GM12878 (cell line): ENCODE data around the gene GANAB. TPM values are rescaled to one million over a fixed set of nuclear protein-coding genes. Genes with fewer than 3 reads are reported as not detected.

ENCODE experiments used
- CBX5 ChIP-seq: sonication (generic); IDR thresholded peaks from 2 replicates; pipeline ENCODE4 v1.6.1; 2016; ENCODE audit warnings: low read depth, moderate library complexity, mild to moderate bottlenecking, inconsistent platforms
- CEBPB ChIP-seq, 2 experiments: fragments of 150-350 bp in 1 of 2; IDR thresholded peaks; 2 replicates each; pipeline ENCODE4 v1.6.1; 2012 to 2014; ENCODE audit warnings: low read depth in 2 of 2, low read length in 2 of 2, borderline replicate concordance in 1 of 2, inconsistent platforms in 1 of 2
- CHD2 ChIP-seq: IDR thresholded peaks from 2 replicates; pipeline ENCODE4 v1.6.1; 2011; ENCODE audit warnings: low read depth, low read length, improper control_type of control experiment, borderline replicate concordance
- HDGF ChIP-seq: fragments of 450-650 bp; IDR thresholded peaks from 2 replicates; pipeline ENCODE4 v1.6.1; 2016; ENCODE audit warnings: antibody characterized with exemption
- IKZF2 ChIP-seq, 2 experiments: fragments of 450-650 bp; IDR thresholded peaks; 2 replicates each; pipeline ENCODE4 v1.6.1; 2017; ENCODE audit warnings: mild to moderate bottlenecking in 2 of 2, moderate library complexity in 2 of 2
- MEF2B ChIP-seq: fragments of 450-650 bp; IDR thresholded peaks from 2 replicates; pipeline ENCODE4 v1.6.1; 2018; ENCODE audit warnings: mild to moderate bottlenecking, moderate library complexity; ENCODE audit not compliant: partially characterized antibody, poor library complexity, severe bottlenecking
- PAX5 ChIP-seq: IDR thresholded peaks from 2 replicates; pipeline ENCODE4 v1.6.1; 2011; ENCODE audit warnings: low read depth, low read length, borderline replicate concordance
- POLR2A ChIP-seq: IDR thresholded peaks from 2 replicates; pipeline ENCODE4 v1.6.1; 2011; ENCODE audit warnings: low read depth, mild to moderate bottlenecking, low read length
- RELA ChIP-seq: fragments of 450-650 bp; IDR thresholded peaks from 2 replicates; pipeline ENCODE4 v1.8.0; 2014; ENCODE audit warnings: borderline replicate concordance; ENCODE audit not compliant: partially characterized antibody
- RUNX3 ChIP-seq: IDR thresholded peaks from 2 replicates; pipeline ENCODE4 v1.6.1; 2012; ENCODE audit warnings: low read length, inconsistent platforms
- SIN3A ChIP-seq: IDR thresholded peaks from 2 replicates; pipeline ENCODE4 v1.6.1; 2012; ENCODE audit warnings: low read depth, low read length, improper control_type of control experiment
- SP1 ChIP-seq: IDR thresholded peaks from one replicate; pipeline ENCODE4 v1.6.1; 2011; ENCODE audit warnings: low read depth, low read length
- SREBF2 ChIP-seq: IDR thresholded peaks from 2 replicates; pipeline ENCODE4 v1.6.1; 2012; ENCODE audit warnings: mild to moderate bottlenecking, low read length
- ZNF384 ChIP-seq: IDR thresholded peaks from 2 replicates; pipeline ENCODE4 v1.6.1; 2012; ENCODE audit warnings: low read depth, mild to moderate bottlenecking, low read length, improper control_type of control experiment, borderline replicate concordance
- polyA plus RNA-seq, 11 experiments: library from polyadenylated mRNA; depleted of rRNA in 4 of 11; unstranded in 6 of 11; stranded (reverse) in 5 of 11; fragments of >200 nt; fragmentation: Nextera tagmentation in 4 of 11; fragmentation: Illumina TruSeq in 1 of 11; extraction: Ambion mirVana in 4 of 11; extraction: Trizol in 1 of 11; gene quantifications; 1 replicate in 1 of 11; 2 replicates in 10 of 11; pipeline versions ENCODE4 v1.2.1 to v1.2.3, GENCODE V29; 2011 to 2016; ENCODE audit warnings: inconsistent platforms in 2 of 11, missing spikeins in 2 of 11, low read depth in 1 of 11
- total RNA-seq, 4 experiments: library from RNA; depleted of rRNA in 3 of 4; stranded (reverse); fragments of >200 nt in 3 of 4; fragmentation: Illumina TruSeq in 1 of 4; extraction: Trizol in 1 of 4; gene quantifications; 2 replicates each; pipeline versions ENCODE4 v1.2.1 to v1.2.3, GENCODE V29; 2013 to 2021
- TF ChIP-seq, protein P1 (sequence below): IDR thresholded peaks from 2 replicates; pipeline ENCODE4 v1.6.1; 2011; ENCODE audit warnings: mild to moderate bottlenecking, low read depth, low read length, moderate library complexity; ENCODE audit not compliant: insufficient replicate concordance
- TF ChIP-seq, protein P2 (sequence below): IDR thresholded peaks from 2 replicates; pipeline ENCODE4 v1.6.1; 2012; ENCODE audit warnings: low read length, inconsistent platforms
- TF ChIP-seq, protein P3 (sequence below): fragments of 150-350 bp; IDR thresholded peaks from 2 replicates; pipeline ENCODE4 v1.6.1; 2014; ENCODE audit warnings: mild to moderate bottlenecking, low read depth, low read length
- TF ChIP-seq, protein P4 (sequence below): fragments of 450-650 bp; IDR thresholded peaks from 2 replicates; pipeline ENCODE4 v1.6.1; 2017; ENCODE audit warnings: mild to moderate bottlenecking, moderate library complexity
- TF ChIP-seq, protein P5 (sequence below): fragments of 450-650 bp; IDR thresholded peaks from 2 replicates; pipeline ENCODE4 v1.6.1; 2018; ENCODE audit warnings: borderline replicate concordance, mild to moderate bottlenecking; ENCODE audit not compliant: partially characterized antibody

The GANAB gene
- total and polyA plus RNA-seq, 10 of the 15 experiments (the other 5 are each of a cell fraction or from before 2014, with no cell fraction given) = 4.5 to 175 (median 102) TPM

DNA sequence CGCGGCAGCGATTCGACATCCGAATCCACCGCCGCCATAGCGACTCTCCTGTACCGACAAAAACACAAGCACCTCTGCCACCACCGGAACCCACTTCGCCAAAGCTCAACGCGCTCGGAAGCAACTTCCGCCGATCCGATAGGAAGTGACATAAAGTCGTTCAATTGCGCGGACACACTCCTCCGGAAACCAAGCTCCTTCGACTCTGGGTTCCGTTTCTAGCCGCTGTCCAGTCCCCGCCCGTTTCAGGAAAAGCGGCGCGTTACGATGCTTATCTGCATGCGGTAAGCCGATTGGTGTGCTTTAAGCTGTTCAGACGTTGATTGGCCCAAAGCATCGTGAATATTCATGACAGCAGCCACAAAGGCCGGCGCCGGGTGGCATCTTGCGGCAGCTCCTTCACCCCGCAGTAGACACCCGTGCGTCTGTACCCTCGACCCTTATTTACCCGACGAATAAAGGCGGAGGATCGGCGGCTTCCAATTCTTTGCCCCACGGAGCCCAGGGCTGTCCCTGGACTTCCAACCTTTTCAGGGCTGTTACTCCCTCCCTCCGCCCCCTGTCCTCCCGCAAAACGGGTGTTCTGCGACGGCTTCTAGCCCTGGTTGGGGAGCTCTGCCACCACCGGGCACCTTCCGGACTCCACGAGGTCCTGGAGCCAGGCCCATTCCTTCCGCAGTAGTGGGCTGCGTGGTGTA is 54.8 kb downstream of the GANAB start, which contains the start of gene TUT1 (continued):
- TF ChIP-seq CEBPB (IDR thresholded peaks at IDR 0.05; ENCODE audit: borderline replicate concordance in 1 of 2, low read depth in 2 of 2, low read length in 2 of 2) (no peak), SIN3A (peak; percentile 85; the same call in 1 of the 2 replicates), PAX5 (peak; percentile 66), MEF2B (peak; percentile 18), ZNF384 (no peak), RUNX3 (peak; percentile 85), POLR2A (peak; percentile 97), SP1 (peak; percentile 92), CBX5 (0 out of 2 replicates have a peak, but pooled peaks have one; percentile 80), RELA (peak; percentile 95), HDGF (peak; percentile 38; the same call in 1 of the 2 replicates), IKZF2 (IDR thresholded peaks at IDR 0.05) (peak; percentile 35 to 58; a peak in 1 of 4 replicates), CHD2 (peak; percentile 81), SREBF2 (peak; percentile 65; the same call in 1 of the 2 replicates)
- TF ChIP-seq, protein P1, sequence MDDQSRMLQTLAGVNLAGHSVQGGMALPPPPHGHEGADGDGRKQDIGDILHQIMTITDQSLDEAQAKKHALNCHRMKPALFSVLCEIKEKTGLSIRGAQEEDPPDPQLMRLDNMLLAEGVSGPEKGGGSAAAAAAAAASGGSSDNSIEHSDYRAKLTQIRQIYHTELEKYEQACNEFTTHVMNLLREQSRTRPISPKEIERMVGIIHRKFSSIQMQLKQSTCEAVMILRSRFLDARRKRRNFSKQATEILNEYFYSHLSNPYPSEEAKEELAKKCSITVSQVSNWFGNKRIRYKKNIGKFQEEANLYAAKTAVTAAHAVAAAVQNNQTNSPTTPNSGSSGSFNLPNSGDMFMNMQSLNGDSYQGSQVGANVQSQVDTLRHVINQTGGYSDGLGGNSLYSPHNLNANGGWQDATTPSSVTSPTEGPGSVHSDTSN = no peak
- TF ChIP-seq, protein P2, sequence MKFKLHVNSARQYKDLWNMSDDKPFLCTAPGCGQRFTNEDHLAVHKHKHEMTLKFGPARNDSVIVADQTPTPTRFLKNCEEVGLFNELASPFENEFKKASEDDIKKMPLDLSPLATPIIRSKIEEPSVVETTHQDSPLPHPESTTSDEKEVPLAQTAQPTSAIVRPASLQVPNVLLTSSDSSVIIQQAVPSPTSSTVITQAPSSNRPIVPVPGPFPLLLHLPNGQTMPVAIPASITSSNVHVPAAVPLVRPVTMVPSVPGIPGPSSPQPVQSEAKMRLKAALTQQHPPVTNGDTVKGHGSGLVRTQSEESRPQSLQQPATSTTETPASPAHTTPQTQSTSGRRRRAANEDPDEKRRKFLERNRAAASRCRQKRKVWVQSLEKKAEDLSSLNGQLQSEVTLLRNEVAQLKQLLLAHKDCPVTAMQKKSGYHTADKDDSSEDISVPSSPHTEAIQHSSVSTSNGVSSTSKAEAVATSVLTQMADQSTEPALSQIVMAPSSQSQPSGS = peak; percentile 63
- TF ChIP-seq, protein P3, sequence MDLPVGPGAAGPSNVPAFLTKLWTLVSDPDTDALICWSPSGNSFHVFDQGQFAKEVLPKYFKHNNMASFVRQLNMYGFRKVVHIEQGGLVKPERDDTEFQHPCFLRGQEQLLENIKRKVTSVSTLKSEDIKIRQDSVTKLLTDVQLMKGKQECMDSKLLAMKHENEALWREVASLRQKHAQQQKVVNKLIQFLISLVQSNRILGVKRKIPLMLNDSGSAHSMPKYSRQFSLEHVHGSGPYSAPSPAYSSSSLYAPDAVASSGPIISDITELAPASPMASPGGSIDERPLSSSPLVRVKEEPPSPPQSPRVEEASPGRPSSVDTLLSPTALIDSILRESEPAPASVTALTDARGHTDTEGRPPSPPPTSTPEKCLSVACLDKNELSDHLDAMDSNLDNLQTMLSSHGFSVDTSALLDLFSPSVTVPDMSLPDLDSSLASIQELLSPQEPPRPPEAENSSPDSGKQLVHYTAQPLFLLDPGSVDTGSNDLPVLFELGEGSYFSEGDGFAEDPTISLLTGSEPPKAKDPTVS = peak; percentile 82
- TF ChIP-seq, protein P4, sequence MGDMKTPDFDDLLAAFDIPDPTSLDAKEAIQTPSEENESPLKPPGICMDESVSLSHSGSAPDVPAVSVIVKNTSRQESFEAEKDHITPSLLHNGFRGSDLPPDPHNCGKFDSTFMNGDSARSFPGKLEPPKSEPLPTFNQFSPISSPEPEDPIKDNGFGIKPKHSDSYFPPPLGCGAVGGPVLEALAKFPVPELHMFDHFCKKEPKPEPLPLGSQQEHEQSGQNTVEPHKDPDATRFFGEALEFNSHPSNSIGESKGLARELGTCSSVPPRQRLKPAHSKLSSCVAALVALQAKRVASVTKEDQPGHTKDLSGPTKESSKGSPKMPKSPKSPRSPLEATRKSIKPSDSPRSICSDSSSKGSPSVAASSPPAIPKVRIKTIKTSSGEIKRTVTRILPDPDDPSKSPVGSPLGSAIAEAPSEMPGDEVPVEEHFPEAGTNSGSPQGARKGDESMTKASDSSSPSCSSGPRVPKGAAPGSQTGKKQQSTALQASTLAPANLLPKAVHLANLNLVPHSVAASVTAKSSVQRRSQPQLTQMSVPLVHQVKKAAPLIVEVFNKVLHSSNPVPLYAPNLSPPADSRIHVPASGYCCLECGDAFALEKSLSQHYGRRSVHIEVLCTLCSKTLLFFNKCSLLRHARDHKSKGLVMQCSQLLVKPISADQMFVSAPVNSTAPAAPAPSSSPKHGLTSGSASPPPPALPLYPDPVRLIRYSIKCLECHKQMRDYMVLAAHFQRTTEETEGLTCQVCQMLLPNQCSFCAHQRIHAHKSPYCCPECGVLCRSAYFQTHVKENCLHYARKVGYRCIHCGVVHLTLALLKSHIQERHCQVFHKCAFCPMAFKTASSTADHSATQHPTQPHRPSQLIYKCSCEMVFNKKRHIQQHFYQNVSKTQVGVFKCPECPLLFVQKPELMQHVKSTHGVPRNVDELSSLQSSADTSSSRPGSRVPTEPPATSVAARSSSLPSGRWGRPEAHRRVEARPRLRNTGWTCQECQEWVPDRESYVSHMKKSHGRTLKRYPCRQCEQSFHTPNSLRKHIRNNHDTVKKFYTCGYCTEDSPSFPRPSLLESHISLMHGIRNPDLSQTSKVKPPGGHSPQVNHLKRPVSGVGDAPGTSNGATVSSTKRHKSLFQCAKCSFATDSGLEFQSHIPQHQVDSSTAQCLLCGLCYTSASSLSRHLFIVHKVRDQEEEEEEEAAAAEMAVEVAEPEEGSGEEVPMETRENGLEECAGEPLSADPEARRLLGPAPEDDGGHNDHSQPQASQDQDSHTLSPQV = no peak; the same call in 1 of the 2 replicates
- TF ChIP-seq, protein P5, sequence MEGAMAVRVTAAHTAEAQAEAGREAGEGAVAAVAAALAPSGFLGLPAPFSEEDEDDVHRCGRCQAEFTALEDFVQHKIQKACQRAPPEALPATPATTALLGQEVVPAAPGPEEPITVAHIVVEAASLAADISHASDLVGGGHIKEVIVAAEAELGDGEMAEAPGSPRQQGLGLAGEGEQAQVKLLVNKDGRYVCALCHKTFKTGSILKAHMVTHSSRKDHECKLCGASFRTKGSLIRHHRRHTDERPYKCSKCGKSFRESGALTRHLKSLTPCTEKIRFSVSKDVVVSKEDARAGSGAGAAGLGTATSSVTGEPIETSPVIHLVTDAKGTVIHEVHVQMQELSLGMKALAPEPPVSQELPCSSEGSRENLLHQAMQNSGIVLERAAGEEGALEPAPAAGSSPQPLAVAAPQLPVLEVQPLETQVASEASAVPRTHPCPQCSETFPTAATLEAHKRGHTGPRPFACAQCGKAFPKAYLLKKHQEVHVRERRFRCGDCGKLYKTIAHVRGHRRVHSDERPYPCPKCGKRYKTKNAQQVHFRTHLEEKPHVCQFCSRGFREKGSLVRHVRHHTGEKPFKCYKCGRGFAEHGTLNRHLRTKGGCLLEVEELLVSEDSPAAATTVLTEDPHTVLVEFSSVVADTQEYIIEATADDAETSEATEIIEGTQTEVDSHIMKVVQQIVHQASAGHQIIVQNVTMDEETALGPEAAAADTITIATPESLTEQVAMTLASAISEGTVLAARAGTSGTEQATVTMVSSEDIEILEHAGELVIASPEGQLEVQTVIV = peak; percentile 93
